Measurements from ENCODE around the gene UBE2E2. TPM values are rescaled to one million over a fixed set of nuclear protein-coding genes. Genes with fewer than 3 reads are reported as not detected.

Gene UBE2E2
- total RNA-seq, 2 donors from 2014 or later = 23.2 to 34.5 TPM

DNA sequence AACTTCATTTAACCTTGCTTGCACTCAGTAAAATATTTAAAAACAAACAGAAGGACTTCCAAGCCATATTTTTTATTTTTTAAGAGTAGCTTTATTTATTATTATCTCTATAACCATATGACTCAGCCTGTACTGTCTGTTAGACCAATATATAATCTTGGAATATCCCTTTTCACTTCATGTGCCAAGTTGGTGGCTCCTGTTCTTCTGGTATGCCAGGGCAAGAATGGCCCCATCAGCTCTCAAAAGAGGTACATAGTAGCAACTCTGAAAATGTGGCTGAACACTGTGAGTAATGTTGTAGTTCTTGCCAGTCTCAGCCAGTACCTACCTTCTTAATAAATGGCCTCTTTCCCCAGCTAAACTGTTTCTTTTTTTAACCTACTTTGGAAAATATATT, 345.6 kb downstream of the UBE2E2 start:
- DNase-seq = no peak
- no peak overlapping the region for H3K4me3 ChIP-seq (ENCODE audit: low read length)
- no peak overlapping the region for H3K27ac Mint-ChIP-seq
- no peak overlapping the region for H3K4me3 Mint-ChIP-seq
- H3K4me1 ChIP-seq (ENCODE audit: control insufficient read depth, insufficient read depth, low read length) = no peaks in the 10 kb centered on the region
- no peaks in the 10 kb centered on the region for H3K9me3 Mint-ChIP-seq
- H3K4me1 Mint-ChIP-seq = peaks cover 10% of the 10 kb centered on the region
- H3K27ac ChIP-seq (ENCODE audit: low read depth, low read length) = no peak overlapping the region
- H3K9me3 ChIP-seq (ENCODE audit: control insufficient read depth, low read length) = no peaks in the 10 kb centered on the region
- no peaks in the 10 kb centered on the region for H3K27me3 ChIP-seq (ENCODE audit: control insufficient read depth, insufficient read depth, low read length, poor library complexity, severe bottlenecking)
- H3K36me3 Mint-ChIP-seq (ENCODE audit: low read depth) = no peaks in the 10 kb centered on the region
- no peak overlapping the region for H3K9ac ChIP-seq (ENCODE audit: extremely low read depth, low read length, poor library complexity, severe bottlenecking)
- TF ChIP-seq, protein P1, sequence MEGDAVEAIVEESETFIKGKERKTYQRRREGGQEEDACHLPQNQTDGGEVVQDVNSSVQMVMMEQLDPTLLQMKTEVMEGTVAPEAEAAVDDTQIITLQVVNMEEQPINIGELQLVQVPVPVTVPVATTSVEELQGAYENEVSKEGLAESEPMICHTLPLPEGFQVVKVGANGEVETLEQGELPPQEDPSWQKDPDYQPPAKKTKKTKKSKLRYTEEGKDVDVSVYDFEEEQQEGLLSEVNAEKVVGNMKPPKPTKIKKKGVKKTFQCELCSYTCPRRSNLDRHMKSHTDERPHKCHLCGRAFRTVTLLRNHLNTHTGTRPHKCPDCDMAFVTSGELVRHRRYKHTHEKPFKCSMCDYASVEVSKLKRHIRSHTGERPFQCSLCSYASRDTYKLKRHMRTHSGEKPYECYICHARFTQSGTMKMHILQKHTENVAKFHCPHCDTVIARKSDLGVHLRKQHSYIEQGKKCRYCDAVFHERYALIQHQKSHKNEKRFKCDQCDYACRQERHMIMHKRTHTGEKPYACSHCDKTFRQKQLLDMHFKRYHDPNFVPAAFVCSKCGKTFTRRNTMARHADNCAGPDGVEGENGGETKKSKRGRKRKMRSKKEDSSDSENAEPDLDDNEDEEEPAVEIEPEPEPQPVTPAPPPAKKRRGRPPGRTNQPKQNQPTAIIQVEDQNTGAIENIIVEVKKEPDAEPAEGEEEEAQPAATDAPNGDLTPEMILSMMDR (conservative IDR thresholded peaks at IDR 0.05) = no peak
- no peaks in the 10 kb centered on the region for H3K36me3 ChIP-seq (ENCODE audit: control insufficient read depth, insufficient read depth, low read length)
- H3K27me3 Mint-ChIP-seq (ENCODE audit: insufficient read depth) = no peaks in the 10 kb centered on the region

DNA sequence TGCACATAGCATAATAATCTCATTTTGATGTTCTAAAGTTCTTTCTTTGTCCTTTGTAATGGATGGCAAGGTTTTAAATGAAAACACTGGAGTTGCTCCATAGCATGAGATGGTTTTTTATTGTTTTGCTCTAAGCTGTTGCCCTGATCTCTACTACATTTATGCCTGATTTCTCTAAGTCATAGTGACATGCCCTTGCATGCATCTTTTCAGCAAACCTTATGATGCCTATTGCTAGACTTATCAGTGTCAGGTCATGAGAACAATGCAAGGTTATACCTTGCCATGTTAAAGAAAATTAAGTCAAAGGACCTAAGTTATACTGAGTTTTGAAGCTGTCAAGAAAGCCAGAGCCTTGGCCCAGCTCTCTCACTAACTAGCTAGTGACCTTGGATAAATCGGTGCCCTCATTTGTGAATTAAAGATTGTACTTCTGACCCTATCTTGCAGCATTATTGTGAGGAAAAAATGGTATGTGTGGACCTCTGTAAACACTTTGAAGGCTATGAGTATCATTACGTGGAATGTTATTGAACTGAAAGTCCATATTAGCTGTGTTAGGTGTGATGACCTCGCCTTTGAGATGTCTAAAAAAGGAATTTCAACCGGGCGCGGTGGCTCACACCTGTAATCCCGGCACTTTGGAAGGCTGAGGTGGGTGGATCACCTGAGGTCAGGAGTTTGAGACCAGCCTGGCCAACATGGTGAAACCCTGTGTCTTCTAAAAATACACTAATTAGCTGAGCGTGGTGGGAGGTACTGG, 346.2 kb downstream of the UBE2E2 start:
- H3K9me3 Mint-ChIP-seq = no peaks in the 10 kb centered on the region
- peaks cover 4% of the 10 kb centered on the region for H3K4me1 Mint-ChIP-seq
- 90 to 94% methylated on average over 7 to 8 of the region's 8 CpGs for WGBS, 2 experiments (ENCODE audit: insufficient coverage in 1 of 2, insufficient read length in 1 of 2)
- no peak overlapping the region for H3K4me3 ChIP-seq (ENCODE audit: low read length)
- H3K4me1 ChIP-seq (ENCODE audit: control insufficient read depth, insufficient read depth, low read length) = no peaks in the 10 kb centered on the region
- no peak overlapping the region for H3K27ac ChIP-seq (ENCODE audit: low read depth, low read length)
- no peaks in the 10 kb centered on the region for H3K27me3 Mint-ChIP-seq (ENCODE audit: insufficient read depth)
- no peaks in the 10 kb centered on the region for H3K36me3 Mint-ChIP-seq (ENCODE audit: low read depth)
- H3K9me3 ChIP-seq (ENCODE audit: control insufficient read depth, low read length) = no peaks in the 10 kb centered on the region
- no peak overlapping the region for H3K9ac ChIP-seq (ENCODE audit: extremely low read depth, low read length, poor library complexity, severe bottlenecking)
- no peak overlapping the region for H3K27ac Mint-ChIP-seq
- TF ChIP-seq, protein P1 (conservative IDR thresholded peaks at IDR 0.05) = no peak
- DNase-seq = no peak
- no peaks in the 10 kb centered on the region for H3K27me3 ChIP-seq (ENCODE audit: control insufficient read depth, insufficient read depth, low read length, poor library complexity, severe bottlenecking)
- no peaks in the 10 kb centered on the region for H3K36me3 ChIP-seq (ENCODE audit: control insufficient read depth, insufficient read depth, low read length)
- no peak overlapping the region for H3K4me3 Mint-ChIP-seq

DNA sequence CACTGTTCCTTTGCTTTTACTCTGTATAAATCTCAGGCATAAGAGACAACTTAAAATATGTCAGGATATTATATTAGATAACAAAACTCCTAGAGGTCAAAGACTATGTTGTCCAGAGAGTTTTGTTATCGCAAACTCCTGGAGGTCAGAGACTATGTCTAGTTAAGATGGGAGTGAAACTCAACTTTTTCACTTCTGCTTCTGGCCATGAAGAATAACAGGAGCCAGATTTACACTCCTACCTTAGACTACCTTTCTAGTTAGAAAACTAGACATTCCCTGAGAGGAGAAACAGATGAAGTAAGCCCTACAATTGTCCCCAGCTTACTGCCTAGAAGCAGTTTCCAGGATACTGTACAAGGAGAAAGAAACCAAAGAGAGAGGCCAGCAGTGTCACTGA, 347.3 kb downstream of the UBE2E2 start:
- no peaks in the 10 kb centered on the region for H3K4me1 ChIP-seq (ENCODE audit: control insufficient read depth, insufficient read depth, low read length)
- Mint-ChIP-seq H3K36me3 (ENCODE audit: low read depth) (no peaks in the 10 kb centered on the region), H3K27me3 (ENCODE audit: insufficient read depth) (no peaks in the 10 kb centered on the region), H3K9me3 (no peaks in the 10 kb centered on the region), H3K27ac (no peak overlapping the region), H3K4me3 (no peak overlapping the region), H3K4me1 (peaks cover 2% of the 10 kb centered on the region)
- no peak overlapping the region for H3K27ac ChIP-seq (ENCODE audit: low read depth, low read length)
- H3K9me3 ChIP-seq (ENCODE audit: control insufficient read depth, low read length) = no peaks in the 10 kb centered on the region
- DNase-seq = no peak
- H3K36me3 ChIP-seq (ENCODE audit: control insufficient read depth, insufficient read depth, low read length) = no peaks in the 10 kb centered on the region
- no peak overlapping the region for H3K4me3 ChIP-seq (ENCODE audit: low read length)
- H3K27me3 ChIP-seq (ENCODE audit: control insufficient read depth, insufficient read depth, low read length, poor library complexity, severe bottlenecking) = no peaks in the 10 kb centered on the region
- TF ChIP-seq, protein P1 (conservative IDR thresholded peaks at IDR 0.05) = no peak
- no peak overlapping the region for H3K9ac ChIP-seq (ENCODE audit: extremely low read depth, low read length, poor library complexity, severe bottlenecking)
- WGBS, 2 experiments (ENCODE audit: insufficient coverage in 1 of 2, insufficient read length in 1 of 2) = 100% methylated on average over 1 of the region's 1 CpG; no CpG with 5 or more reads in 1 of the 2 experiments
